ENCODE results near the gene STPG4. TPM values are rescaled to one million over a fixed set of nuclear protein-coding genes. Genes with fewer than 3 reads are reported as not detected.
A peak's percentile ranks its signal among the peaks of the same experiment; 100 is the strongest.

Gene STPG4
- total and polyA plus RNA-seq, 3 donors from 2014 or later, result 3.0 to 19.4 (median 8.5) TPM

- Histone ChIP-seq H3K4me3 (no peak overlapping the region), H3K9me3 (no peaks in the 10 kb centered on the region), H3K36me3 (ENCODE audit: low read depth, missing control alignments) (no peaks in the 10 kb centered on the region), H3K27me3 (no peaks in the 10 kb centered on the region), H3K27ac (peak overlapping the region; percentile 79 to 86), H3K4me1 (peaks cover 62% of the 10 kb centered on the region)
- 74 to 82% methylated on average over 10 to 15 of the region's 15 CpGs for WGBS, 2 donors
- no peak for TF ChIP-seq CTCF (IDR thresholded peaks at IDR 0.05)
- no peak for TF ChIP-seq POLR2A (IDR thresholded peaks at IDR 0.05)
- peak; percentile 68 for DNase-seq
- intact Hi-C loops (cut with DNase I; ENCODE audit: low total_unique reads), result no loop called here
These were observed 83.9 kb downstream of the STPG4 start for GRCh38 chr2:47070920-47071824.

- TF ChIP-seq POLR2A (IDR thresholded peaks at IDR 0.05) (no peak), CTCF (IDR thresholded peaks at IDR 0.05) (no peak)
- H3K36me3 ChIP-seq (ENCODE audit: low read depth, missing control alignments), result no peaks in the 10 kb centered on the region
- WGBS, 2 donors, result 42 to 68% methylated on average over 7 to 13 of the region's 13 CpGs
- DNase-seq, result peak; percentile 66
- H3K4me3 ChIP-seq, result no peak overlapping the region
- no peaks in the 10 kb centered on the region for H3K9me3 ChIP-seq
- peak overlapping the region; percentile 67 to 86 for H3K27ac ChIP-seq
- no peaks in the 10 kb centered on the region for H3K27me3 ChIP-seq
- peaks cover 70% of the 10 kb centered on the region for H3K4me1 ChIP-seq
- intact Hi-C loops (cut with DNase I; ENCODE audit: low total_unique reads), result no loop called here
These were observed 84.8 kb downstream of the STPG4 start for GRCh38 chr2:47070155-47070919.

- Histone ChIP-seq H3K27me3 (no peaks in the 10 kb centered on the region), H3K36me3 (ENCODE audit: low read depth, missing control alignments) (no peaks in the 10 kb centered on the region), H3K4me3 (no peak overlapping the region), H3K4me1 (peaks cover 70% of the 10 kb centered on the region), H3K27ac (peak overlapping the region; percentile 67 to 86), H3K9me3 (no peaks in the 10 kb centered on the region)
- 38 to 39% methylated on average over 3 to 6 of the region's 6 CpGs for WGBS, 2 donors
- no peak for TF ChIP-seq POLR2A (IDR thresholded peaks at IDR 0.05)
- TF ChIP-seq CTCF (IDR thresholded peaks at IDR 0.05), result no peak
- no peak for DNase-seq
- intact Hi-C loops (cut with DNase I; ENCODE audit: low total_unique reads), result no loop called here
These were observed 85.4 kb downstream of the STPG4 start for GRCh38 chr2:47069628-47070154.

GRCh38 chr2:47068981-47069627 lies 86.0 kb downstream of the STPG4 start:
- DNase-seq, result no peak
- WGBS, 2 donors, result 75 to 86% methylated on average over 6 of the region's 6 CpGs
- H3K9me3 ChIP-seq, result no peaks in the 10 kb centered on the region
- H3K4me3 ChIP-seq, result no peak overlapping the region
- H3K27ac ChIP-seq, result peak overlapping the region; percentile 67 to 86
- peaks cover 76% of the 10 kb centered on the region for H3K4me1 ChIP-seq
- TF ChIP-seq CTCF (IDR thresholded peaks at IDR 0.05), result no peak
- TF ChIP-seq POLR2A (IDR thresholded peaks at IDR 0.05), result no peak
- H3K36me3 ChIP-seq (ENCODE audit: low read depth, missing control alignments), result no peaks in the 10 kb centered on the region
- no peaks in the 10 kb centered on the region for H3K27me3 ChIP-seq
- intact Hi-C loops (cut with DNase I; ENCODE audit: low total_unique reads), result no loop called here
